ENCODE results near the gene SOX6.

- TF ChIP-seq, protein P1, sequence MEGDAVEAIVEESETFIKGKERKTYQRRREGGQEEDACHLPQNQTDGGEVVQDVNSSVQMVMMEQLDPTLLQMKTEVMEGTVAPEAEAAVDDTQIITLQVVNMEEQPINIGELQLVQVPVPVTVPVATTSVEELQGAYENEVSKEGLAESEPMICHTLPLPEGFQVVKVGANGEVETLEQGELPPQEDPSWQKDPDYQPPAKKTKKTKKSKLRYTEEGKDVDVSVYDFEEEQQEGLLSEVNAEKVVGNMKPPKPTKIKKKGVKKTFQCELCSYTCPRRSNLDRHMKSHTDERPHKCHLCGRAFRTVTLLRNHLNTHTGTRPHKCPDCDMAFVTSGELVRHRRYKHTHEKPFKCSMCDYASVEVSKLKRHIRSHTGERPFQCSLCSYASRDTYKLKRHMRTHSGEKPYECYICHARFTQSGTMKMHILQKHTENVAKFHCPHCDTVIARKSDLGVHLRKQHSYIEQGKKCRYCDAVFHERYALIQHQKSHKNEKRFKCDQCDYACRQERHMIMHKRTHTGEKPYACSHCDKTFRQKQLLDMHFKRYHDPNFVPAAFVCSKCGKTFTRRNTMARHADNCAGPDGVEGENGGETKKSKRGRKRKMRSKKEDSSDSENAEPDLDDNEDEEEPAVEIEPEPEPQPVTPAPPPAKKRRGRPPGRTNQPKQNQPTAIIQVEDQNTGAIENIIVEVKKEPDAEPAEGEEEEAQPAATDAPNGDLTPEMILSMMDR (IDR thresholded peaks at IDR 0.05) = no peak
- TF ChIP-seq POLR2A (IDR thresholded peaks at IDR 0.05) = no peak
Observed at GRCh38 chr11:16393340-16393739, 37.0 kb upstream of the SOX6 start.

Data from right lobe of liver (tissue), 4 donors.